Neuronal stem cell (in vitro differentiated cells): ENCODE measurements around the gene PRKCB.

Experiments
- DNase-seq: peaks from one replicate; pipeline ENCODE4 v3.0.0-alpha.2; 2013; ENCODE audit warnings: low spot score
- H2AFZ ChIP-seq: one replicate; pipeline ENCODE4 v1.6.1; 2013; ENCODE audit warnings: mild to moderate bottlenecking, low read length, inconsistent platforms
- H2AK5ac ChIP-seq: 2 replicates; pipeline ENCODE4 v1.6.1; 2013; ENCODE audit warnings: low read depth, mild to moderate bottlenecking, inconsistent platforms, low read length, moderate library complexity, mixed read lengths
- H2BK120ac ChIP-seq: 2 replicates; pipeline ENCODE4 v1.6.1; 2013; ENCODE audit warnings: low read depth, mild to moderate bottlenecking, inconsistent platforms, low read length, moderate library complexity, mixed read lengths
- H2BK12ac ChIP-seq: one replicate; pipeline ENCODE4 v1.6.1; 2013; ENCODE audit warnings: low read length, inconsistent platforms
- H2BK15ac ChIP-seq: 2 replicates; pipeline ENCODE4 v1.6.1; 2013; ENCODE audit warnings: mild to moderate bottlenecking, low read length, inconsistent platforms, mixed read lengths
- H2BK5ac ChIP-seq: one replicate; pipeline ENCODE4 v1.6.1; 2013; ENCODE audit warnings: inconsistent platforms, mild to moderate bottlenecking, low read length, moderate library complexity
- H3K14ac ChIP-seq: one replicate; pipeline ENCODE4 v1.6.1; 2013; ENCODE audit warnings: low read length, inconsistent platforms
- H3K18ac ChIP-seq: 2 replicates; pipeline ENCODE4 v1.6.1; 2013; ENCODE audit warnings: low read length, inconsistent platforms
- H3K23ac ChIP-seq: 2 replicates; pipeline ENCODE4 v1.6.1; 2013; ENCODE audit warnings: low read depth, mild to moderate bottlenecking, mixed read lengths, low read length, inconsistent platforms; ENCODE audit not compliant: poor library complexity
- H3K27ac ChIP-seq: replicated peaks from 3 replicates; pipeline ENCODE4 v1.5.1; 2013; ENCODE audit warnings: low read length, inconsistent platforms
- H3K27me3 ChIP-seq, 3 experiments: 2 replicates each; pipeline ENCODE4 v1.6.1; 2013; ENCODE audit warnings: low read length in 3 of 3, mild to moderate bottlenecking in 2 of 3, inconsistent platforms in 1 of 3, low read depth in 1 of 3, mixed read lengths in 1 of 3, moderate library complexity in 1 of 3; ENCODE audit not compliant: control insufficient read depth in 3 of 3, insufficient read depth in 3 of 3
- H3K36me3 ChIP-seq, 2 donors: replicated peaks in 1 of 2; 2 replicates each; pipeline ENCODE4 v1.6.1; 2013; ENCODE audit warnings: low read length in 2 of 2; ENCODE audit not compliant: control insufficient read depth in 2 of 2, insufficient read depth in 2 of 2
- H3K4ac ChIP-seq: 2 replicates; pipeline ENCODE4 v1.6.1; 2013; ENCODE audit warnings: inconsistent platforms, mild to moderate bottlenecking, low read length, moderate library complexity
- H3K4me1 ChIP-seq, 2 donors: 1 replicate in 1 of 2; 2 replicates in 1 of 2; pipeline ENCODE4 v1.6.1; 2013; ENCODE audit warnings: low read length in 2 of 2, low read depth in 1 of 2; ENCODE audit not compliant: control insufficient read depth in 2 of 2, insufficient read depth in 1 of 2
- H3K4me2 ChIP-seq: one replicate; pipeline ENCODE4 v1.6.1; 2013; ENCODE audit warnings: mild to moderate bottlenecking, low read length, inconsistent platforms; ENCODE audit not compliant: insufficient read depth, poor library complexity, severe bottlenecking
- H3K4me3 ChIP-seq, 2 donors: 2 replicates each; pipeline ENCODE4 v1.5.1; 2013; ENCODE audit warnings: low read length in 2 of 2, mild to moderate bottlenecking in 2 of 2, inconsistent platforms in 1 of 2, moderate library complexity in 1 of 2
- H3K79me1 ChIP-seq: one replicate; pipeline ENCODE4 v1.6.1; 2013; ENCODE audit warnings: low read depth, mild to moderate bottlenecking, inconsistent platforms, low read length, moderate library complexity
- H3K9ac ChIP-seq: one replicate; pipeline ENCODE4 v1.6.1; 2013; ENCODE audit warnings: mild to moderate bottlenecking, low read depth, low read length, inconsistent platforms; ENCODE audit not compliant: poor library complexity
- H3K9me3 ChIP-seq, 2 donors: replicated peaks in 1 of 2; 2 replicates each; pipeline versions ENCODE3 to v1.6.1; 2013; ENCODE audit warnings: low read length in 2 of 2, mild to moderate bottlenecking in 2 of 2, inconsistent platforms in 1 of 2, low read depth in 1 of 2, mixed read lengths in 1 of 2, moderate library complexity in 1 of 2; ENCODE audit not compliant: control insufficient read depth in 2 of 2, insufficient read depth in 1 of 2
- H4K8ac ChIP-seq: one replicate; pipeline ENCODE4 v1.6.1; 2013; ENCODE audit warnings: low read depth, mild to moderate bottlenecking, inconsistent platforms, low read length, moderate library complexity
- H4K91ac ChIP-seq: one replicate; pipeline ENCODE4 v1.6.1; 2013; ENCODE audit warnings: low read length, low read depth, mild to moderate bottlenecking, inconsistent platforms; ENCODE audit not compliant: poor library complexity
- whole genome bisulfite sequencing, 2 donors: extraction: QIAGEN DNeasy Blood & Tissue Kit; methylation state at CpG; one replicate each; pipeline ENCODE4 v1.1.7; 2013; ENCODE audit warnings: missing lambda C conversion rate in 2 of 2, mixed read lengths in 1 of 2; ENCODE audit not compliant: insufficient read length in 2 of 2, insufficient replicate concordance in 1 of 2; ENCODE audit errors: extremely low coverage in 2 of 2; 5-methylcytosine and 5-hydroxymethylcytosine counted together

The PRKCB gene

DNA sequence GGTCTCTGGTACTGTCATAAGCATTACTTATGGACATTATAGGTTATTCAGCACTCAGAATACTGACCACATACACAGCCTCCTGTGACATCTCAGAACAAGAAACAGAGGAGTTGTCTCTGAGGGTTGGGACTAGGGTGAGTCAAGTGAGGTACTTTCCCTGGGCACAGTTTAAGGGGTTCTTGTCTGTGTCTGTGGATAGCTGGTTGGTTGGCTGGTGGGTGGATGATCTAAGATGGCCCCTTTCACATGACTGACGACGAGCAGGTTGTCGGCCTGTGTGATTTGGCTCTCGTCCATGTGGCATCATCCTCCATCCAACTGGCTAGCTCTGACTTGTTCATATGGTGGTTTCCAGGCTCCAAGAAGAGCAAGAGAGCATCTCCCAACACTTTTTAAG is 163.9 kb downstream of the PRKCB start:
- Histone ChIP-seq H3K9ac (no peak overlapping the region), H2BK12ac (no peak overlapping the region), H3K4me1 (no peaks in the 10 kb centered on the region), H2AFZ (no peak overlapping the region), H3K36me3 (no peaks in the 10 kb centered on the region), H2BK15ac (no peak overlapping the region), H3K18ac (no peak overlapping the region), H4K8ac (no peak overlapping the region), H3K14ac (no peak overlapping the region), H3K79me1 (no peaks in the 10 kb centered on the region), H4K91ac (no peak overlapping the region), H3K4me2 (no peak overlapping the region), H3K27ac (no peak overlapping the region), H2BK5ac (no peak overlapping the region), H3K23ac (no peak overlapping the region), H3K9me3 (no peaks in the 10 kb centered on the region), H3K4me3 (no peak overlapping the region), H3K27me3 (no peaks in the 10 kb centered on the region), H2AK5ac (no peak overlapping the region), H3K4ac (no peak overlapping the region), H2BK120ac (no peak overlapping the region)
- WGBS, 2 donors = no CpG with 5 or more reads among the region's 4 CpGs
- no peak for DNase-seq

DNA sequence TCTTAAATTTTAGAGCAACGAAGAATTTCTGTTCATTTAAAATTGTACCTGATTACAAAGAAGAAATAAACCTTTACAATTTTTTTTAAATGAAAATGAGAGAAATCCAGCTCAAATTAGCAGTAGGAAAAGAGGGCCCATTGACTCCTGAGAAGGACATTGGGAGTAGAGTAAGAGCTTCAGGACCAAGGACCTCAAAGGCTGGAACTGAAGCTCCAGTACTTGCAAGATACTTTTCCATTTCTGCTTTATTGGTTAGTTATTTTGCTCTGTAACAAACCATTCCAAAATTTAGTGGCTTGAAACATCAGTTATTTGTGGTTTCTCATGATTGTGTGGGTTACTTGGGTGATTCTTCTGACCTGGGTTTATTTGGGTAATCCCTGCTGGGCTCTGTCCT is 165.9 kb downstream of the PRKCB start:
- no peak overlapping the region for H3K23ac ChIP-seq
- H3K4me3 ChIP-seq = no peak overlapping the region
- no peak overlapping the region for H2BK15ac ChIP-seq
- WGBS, 2 donors = no CpG with 5 or more reads among the region's 1 CpG
- H2BK5ac ChIP-seq = no peak overlapping the region
- no peaks in the 10 kb centered on the region for H3K9me3 ChIP-seq
- H2BK12ac ChIP-seq = no peak overlapping the region
- no peak for DNase-seq
- no peak overlapping the region for H4K91ac ChIP-seq
- H3K4me2 ChIP-seq = no peak overlapping the region
- H2BK120ac ChIP-seq = no peak overlapping the region
- no peak overlapping the region for H3K18ac ChIP-seq
- H3K9ac ChIP-seq = no peak overlapping the region
- no peak overlapping the region for H3K4ac ChIP-seq
- no peak overlapping the region for H2AK5ac ChIP-seq
- H3K27ac ChIP-seq = no peak overlapping the region
- no peak overlapping the region for H2AFZ ChIP-seq
- H3K4me1 ChIP-seq = no peaks in the 10 kb centered on the region
- H3K79me1 ChIP-seq = no peaks in the 10 kb centered on the region
- no peak overlapping the region for H3K14ac ChIP-seq
- no peak overlapping the region for H4K8ac ChIP-seq
- H3K27me3 ChIP-seq = no peaks in the 10 kb centered on the region
- H3K36me3 ChIP-seq = no peaks in the 10 kb centered on the region

DNA sequence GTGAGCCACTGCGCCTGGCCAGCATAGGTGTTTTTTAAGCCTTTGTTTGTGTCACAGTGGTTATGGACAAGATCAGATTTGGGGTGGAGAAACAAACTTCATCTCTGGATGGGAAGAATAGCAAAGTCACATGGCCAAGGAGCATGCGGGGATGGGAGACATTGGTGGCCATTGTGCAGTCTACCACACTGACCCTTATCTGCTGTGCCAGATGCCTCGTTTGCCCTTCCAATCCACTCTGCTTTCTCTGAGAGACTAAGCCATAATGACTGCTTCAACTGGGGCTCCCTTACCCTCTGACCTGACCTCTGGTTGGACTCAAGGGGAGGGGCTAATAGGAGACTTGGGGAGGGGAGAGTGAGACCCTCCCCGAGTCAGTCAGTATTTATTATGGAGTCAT is 166.8 kb downstream of the PRKCB start:
- Histone ChIP-seq H2BK120ac (no peak overlapping the region), H4K8ac (no peak overlapping the region), H3K4ac (no peak overlapping the region), H3K9ac (no peak overlapping the region), H3K4me3 (no peak overlapping the region), H3K4me2 (no peak overlapping the region), H3K27ac (no peak overlapping the region), H3K79me1 (no peaks in the 10 kb centered on the region), H3K18ac (no peak overlapping the region), H3K14ac (no peak overlapping the region), H2AK5ac (no peak overlapping the region), H3K23ac (no peak overlapping the region), H4K91ac (no peak overlapping the region), H3K36me3 (no peaks in the 10 kb centered on the region), H3K4me1 (no peaks in the 10 kb centered on the region), H2BK15ac (no peak overlapping the region), H3K27me3 (no peaks in the 10 kb centered on the region), H2BK12ac (no peak overlapping the region), H2AFZ (no peak overlapping the region), H2BK5ac (no peak overlapping the region), H3K9me3 (no peaks in the 10 kb centered on the region)
- DNase-seq = no peak
- no CpG with 5 or more reads among the region's 4 CpGs for WGBS, 2 donors

DNA sequence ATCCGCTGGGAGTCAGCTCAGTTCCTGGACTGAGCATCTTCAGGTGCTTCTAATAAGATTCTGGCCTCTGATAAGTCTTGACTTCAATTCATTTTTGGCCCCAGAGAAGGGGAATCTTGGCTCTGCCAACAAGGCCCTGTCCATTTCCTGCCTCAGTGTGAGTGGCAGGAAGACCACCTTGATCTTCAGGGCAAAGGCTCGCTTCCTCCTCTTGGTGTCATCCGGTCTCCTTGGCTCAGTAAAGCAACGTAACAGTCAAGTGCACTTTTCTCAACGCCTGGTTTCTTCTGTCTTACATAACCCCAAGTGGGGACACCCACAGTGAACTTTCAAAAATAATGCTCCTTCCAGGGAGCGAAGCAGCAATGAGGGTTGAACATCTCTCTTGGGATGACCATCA is 169.8 kb downstream of the PRKCB start:
- no peak overlapping the region for H4K91ac ChIP-seq
- H2BK5ac ChIP-seq = no peak overlapping the region
- no peak overlapping the region for H2BK120ac ChIP-seq
- H3K4me1 ChIP-seq = no peaks in the 10 kb centered on the region
- H2AFZ ChIP-seq = no peak overlapping the region
- no CpG with 5 or more reads among the region's 6 CpGs for WGBS, 2 donors
- H3K9me3 ChIP-seq = no peaks in the 10 kb centered on the region
- no peak overlapping the region for H2BK15ac ChIP-seq
- H2BK12ac ChIP-seq = no peak overlapping the region
- no peak overlapping the region for H4K8ac ChIP-seq
- no peaks in the 10 kb centered on the region for H3K27me3 ChIP-seq
- no peak overlapping the region for H3K4ac ChIP-seq
- no peak for DNase-seq
- H3K18ac ChIP-seq = no peak overlapping the region
- H3K14ac ChIP-seq = no peak overlapping the region
- H3K27ac ChIP-seq = no peak overlapping the region
- no peak overlapping the region for H3K4me2 ChIP-seq
- no peak overlapping the region for H3K4me3 ChIP-seq
- H2AK5ac ChIP-seq = no peak overlapping the region
- H3K79me1 ChIP-seq = no peaks in the 10 kb centered on the region
- no peak overlapping the region for H3K23ac ChIP-seq
- no peak overlapping the region for H3K9ac ChIP-seq
- H3K36me3 ChIP-seq = no peaks in the 10 kb centered on the region
